CD4-positive, alpha-beta T cell (primary cell): ENCODE measurements around the gene RAPGEF2. TPM values are rescaled to one million over a fixed set of nuclear protein-coding genes. Genes with fewer than 3 reads are reported as not detected.

Source experiments
- ATAC-seq: fragments of 200-7000 bp; cut with Tn5 transposase; one replicate; pipeline ENCODE4 v1.10.0; 2022; ENCODE audit warnings: mild to moderate bottlenecking; ENCODE audit not compliant: poor library complexity
- CTCF ChIA-PET: fragments of 350-600 bp; sonication (Branson Sonifier 250); formaldehyde crosslinking; loops from one replicate; lab custom pipeline; 2021; ENCODE audit warnings: antibody characterized with exemption, inconsistent platforms; lab: Charles Lee
- POLR2A ChIA-PET: fragments of 350-600 bp; sonication (Branson Sonifier 250); formaldehyde crosslinking; loops from one replicate; lab custom pipeline; 2021; ENCODE audit warnings: antibody characterized with exemption, inconsistent platforms; lab: Charles Lee
- DNase-seq, 14 experiments: peaks; one replicate each; pipeline ENCODE4 v3.0.0-alpha.2; 2013 to 2020; ENCODE audit warnings: mixed read lengths in 2 of 14
- H3K27ac ChIP-seq, 2 donors: one replicate each; pipeline versions ENCODE4 v1.5.1 to v1.7.0; 2013; ENCODE audit warnings: low read length in 2 of 2, low read depth in 1 of 2, mild to moderate bottlenecking in 1 of 2
- H3K27me3 ChIP-seq, 2 experiments: 1 replicate in 1 of 2; 2 replicates in 1 of 2; pipeline versions ENCODE4 v1.6.1 to v1.7.0; 2013; ENCODE audit warnings: low read length in 2 of 2, control low read depth in 1 of 2, mild to moderate bottlenecking in 1 of 2, moderate library complexity in 1 of 2; ENCODE audit not compliant: insufficient read depth in 2 of 2, control insufficient read depth in 1 of 2
- H3K36me3 ChIP-seq: one replicate; pipeline ENCODE4 v1.6.1; 2013; ENCODE audit warnings: low read length, control low read depth; ENCODE audit not compliant: insufficient read depth
- H3K4me1 ChIP-seq: one replicate; pipeline ENCODE4 v1.6.1; 2013; ENCODE audit warnings: low read length, control low read depth; ENCODE audit not compliant: insufficient read depth
- H3K4me3 ChIP-seq: one replicate; pipeline ENCODE4 v1.5.1; 2013; ENCODE audit warnings: mild to moderate bottlenecking, low read length, moderate library complexity
- H3K9me3 ChIP-seq, 2 experiments: 1 replicate in 1 of 2; 2 replicates in 1 of 2; pipeline versions ENCODE4 v1.6.1 to v1.7.0; 2013; ENCODE audit warnings: low read length in 2 of 2, mild to moderate bottlenecking in 2 of 2, control low read depth in 1 of 2, moderate library complexity in 1 of 2; ENCODE audit not compliant: control insufficient read depth in 1 of 2, insufficient read depth in 1 of 2
- H3K27ac Mint-ChIP-seq: one replicate; pipeline ENCODE4 v1.8.0; 2020; ENCODE audit warnings: mixed read lengths
- H3K27me3 Mint-ChIP-seq: one replicate; pipeline ENCODE4 v1.8.0; 2021; ENCODE audit warnings: mixed read lengths
- H3K36me3 Mint-ChIP-seq: one replicate; pipeline ENCODE4 v1.8.0; 2021; ENCODE audit warnings: low read depth, mixed read lengths
- H3K4me1 Mint-ChIP-seq: one replicate; pipeline ENCODE4 v1.8.0; 2021; ENCODE audit warnings: low read depth, mixed read lengths
- H3K4me3 Mint-ChIP-seq: one replicate; pipeline ENCODE4 v1.8.0; 2020; ENCODE audit warnings: mild to moderate bottlenecking, mixed read lengths
- H3K9me3 Mint-ChIP-seq: one replicate; pipeline ENCODE4 v1.8.0; 2020; ENCODE audit warnings: mixed read lengths
- CTCF ChIP-seq: fragments of 200-600 bp; IDR thresholded peaks from one replicate; pipeline ENCODE4 v1.8.0; 2022; ENCODE audit warnings: antibody characterized with exemption, mild to moderate bottlenecking
- intact Hi-C, 2 experiments: fragments of 100-400 bp; cut with DNase I in 1 of 2; cut with micrococcal nuclease in 1 of 2; formaldehyde crosslinking; loops; one replicate each; pipeline versions ENCODE4 v1.15.1 to v1.9.0; 2023 to 2025; cut with DNase I, micrococcal nuclease
- total RNA-seq, 174 experiments: library from RNA in 2 of 174; stranded (reverse) in 2 of 174; gene quantifications; one replicate each; pipeline ENCODE4 v1.2.3 and lab custom pipeline; 2021 to 2026

RAPGEF2 gene
- total RNA-seq, 2 experiments from 2014 or later: 25.6 to 26.4 TPM

- TF ChIP-seq CTCF: no peak
- intact Hi-C loops: no loop called here
- CTCF ChIA-PET: interaction anchor here (1.4 kb wide), 1 partner anchor 9 kb away, joined by 3 read pairs; no protein-coding TSS in a partner anchor
- Mint-ChIP-seq H3K4me3 (no peak overlapping the region), H3K36me3 (no peaks in the 10 kb centered on the region), H3K9me3 (no peaks in the 10 kb centered on the region), H3K27me3 (no peaks in the 10 kb centered on the region), H3K27ac (no peak overlapping the region), H3K4me1 (peaks cover 33% of the 10 kb centered on the region)
- H3K4me1 ChIP-seq: no peaks in the 10 kb centered on the region
- no peak overlapping the region for H3K4me3 ChIP-seq
- DNase-seq (no peak), ATAC-seq (no peak)
- H3K9me3 ChIP-seq: no peaks in the 10 kb centered on the region
- no peaks in the 10 kb centered on the region for H3K27me3 ChIP-seq
- POLR2A ChIA-PET: no interaction called here
- no peaks in the 10 kb centered on the region for H3K36me3 ChIP-seq
- H3K27ac ChIP-seq: no peak overlapping the region
These were observed 40.0 kb downstream of the RAPGEF2 start for GRCh38 chr4:159142681-159143384.

GRCh38 chr4:159143687-159144086 is 40.8 kb downstream of the RAPGEF2 start:
- no peaks in the 10 kb centered on the region for H3K36me3 Mint-ChIP-seq
- Histone ChIP-seq H3K9me3 (no peaks in the 10 kb centered on the region), H3K4me1 (no peaks in the 10 kb centered on the region), H3K36me3 (no peaks in the 10 kb centered on the region), H3K27me3 (no peaks in the 10 kb centered on the region), H3K27ac (no peak overlapping the region), H3K4me3 (no peak overlapping the region)
- DNase-seq: no peak
- ChIA-PET CTCF (no interaction called here), POLR2A (no interaction called here)
- H3K9me3 Mint-ChIP-seq: no peaks in the 10 kb centered on the region
- no peaks in the 10 kb centered on the region for H3K27me3 Mint-ChIP-seq
- no peak overlapping the region for H3K27ac Mint-ChIP-seq
- intact Hi-C loops: no loop called here
- H3K4me1 Mint-ChIP-seq: peaks cover 27% of the 10 kb centered on the region
- ATAC-seq: no peak
- no peak overlapping the region for H3K4me3 Mint-ChIP-seq
- no peak for TF ChIP-seq CTCF

GRCh38 chr4:159144112-159144694 is 41.3 kb downstream of the RAPGEF2 start:
- no peak overlapping the region for H3K27ac Mint-ChIP-seq
- H3K4me3 Mint-ChIP-seq: no peak overlapping the region
- H3K9me3 Mint-ChIP-seq: no peaks in the 10 kb centered on the region
- H3K27me3 ChIP-seq: no peaks in the 10 kb centered on the region
- TF ChIP-seq CTCF: no peak
- CTCF ChIA-PET: interaction anchor here (0.7 kb wide), 1 partner anchor 62 kb away, joined by 3 read pairs; no protein-coding TSS in a partner anchor
- no peaks in the 10 kb centered on the region for H3K36me3 ChIP-seq
- no peaks in the 10 kb centered on the region for H3K36me3 Mint-ChIP-seq
- intact Hi-C loops: no loop called here
- no peak overlapping the region for H3K4me3 ChIP-seq
- POLR2A ChIA-PET: no interaction called here
- no peaks in the 10 kb centered on the region for H3K9me3 ChIP-seq
- no peak overlapping the region for H3K27ac ChIP-seq
- no peak for DNase-seq
- H3K4me1 Mint-ChIP-seq: peaks cover 23% of the 10 kb centered on the region
- no peak for ATAC-seq
- no peaks in the 10 kb centered on the region for H3K4me1 ChIP-seq
- H3K27me3 Mint-ChIP-seq: no peaks in the 10 kb centered on the region
